PC-3 (cell line): ENCODE results near the gene ZNF708. TPM values are rescaled to one million over a fixed set of nuclear protein-coding genes. Genes with fewer than 3 reads are reported as not detected.

ENCODE experiments used
- ATAC-seq: fragments of 200-7000 bp; cut with Tn5 transposase; 2 replicates; pipeline ENCODE4 v1.9.1; 2020; ENCODE audit warnings: mild to moderate bottlenecking, moderate library complexity
- BruUV-seq: library from RNA; stranded (reverse); fragments of 400-500 nt; replicated peaks from 2 replicates; lab custom pipeline; 2021; lab: Mats Ljungman, UMichigan
- CTCF ChIA-PET: fragments of 300-600 bp; sonication (Branson Sonifier 250); formaldehyde crosslinking; loops from one replicate; lab custom pipeline; 2022; ENCODE audit warnings: antibody characterized with exemption; lab: Charles Lee
- POLR2A ChIA-PET: fragments of 300-600 bp; sonication (Branson Sonifier 250); formaldehyde crosslinking; loops from one replicate; lab custom pipeline; 2022; ENCODE audit warnings: antibody characterized with exemption; ENCODE audit not compliant: unreplicated experiment; lab: Charles Lee
- DNase-seq: peaks from one replicate; pipeline ENCODE4 v3.0.0-alpha.2; 2015
- H2AFZ ChIP-seq: fragments of 300-600 bp; sonication (generic); 2 replicates; pipeline ENCODE4 v1.6.0; 2016; ENCODE audit warnings: antibody characterized with exemption, low read length
- H3F3A ChIP-seq: fragments of 300-600 bp; sonication (generic); one replicate; pipeline ENCODE4 v1.6.0; 2017; ENCODE audit warnings: antibody characterized with exemption, low read length, control low read depth, mild to moderate bottlenecking; ENCODE audit not compliant: unreplicated experiment
- H3K27ac ChIP-seq: fragments of 300-600 bp; sonication (generic); 2 replicates; pipeline ENCODE4 v1.5.1; 2016; ENCODE audit warnings: mild to moderate bottlenecking, low read length
- H3K27me3 ChIP-seq: fragments of 300-600 bp; sonication (generic); 2 replicates; pipeline ENCODE4 v1.6.1; 2016; ENCODE audit warnings: low read length, mixed read lengths
- H3K36me3 ChIP-seq: fragments of 300-600 bp; sonication (generic); 2 replicates; pipeline ENCODE4 v1.6.1; 2016; ENCODE audit warnings: low read depth, mixed run types, low read length, mixed read lengths
- H3K4me1 ChIP-seq: fragments of 300-600 bp; sonication (generic); 2 replicates; pipeline ENCODE4 v1.5.1; 2016; ENCODE audit warnings: low read length; ENCODE audit not compliant: insufficient read depth
- H3K4me2 ChIP-seq: fragments of 300-600 bp; sonication (generic); 2 replicates; pipeline ENCODE4 v1.6.0; 2016; ENCODE audit warnings: low read length
- H3K4me3 ChIP-seq: fragments of 300-600 bp; sonication (generic); 2 replicates; pipeline ENCODE4 v1.5.1; 2016; ENCODE audit warnings: mild to moderate bottlenecking, low read length, mixed read lengths
- H3K79me2 ChIP-seq: fragments of 300-600 bp; sonication (generic); 2 replicates; pipeline ENCODE4 v1.6.1; 2017; ENCODE audit warnings: low read length, mixed read lengths
- H3K9ac ChIP-seq: fragments of 300-600 bp; sonication (generic); 2 replicates; pipeline ENCODE4 v1.6.0; 2016; ENCODE audit warnings: mild to moderate bottlenecking, low read length
- H3K9me2 ChIP-seq: fragments of 300-600 bp; sonication (generic); replicated peaks from 2 replicates; pipeline ENCODE4 v1.6.1; 2016; ENCODE audit warnings: mixed run types, low read length, mixed read lengths
- H3K9me3 ChIP-seq: fragments of 300-600 bp; sonication (generic); 2 replicates; pipeline ENCODE4 v1.6.1; 2016; ENCODE audit warnings: low read length, mixed read lengths
- H4K20me1 ChIP-seq: fragments of 300-600 bp; sonication (generic); 2 replicates; pipeline ENCODE4 v1.6.1; 2016; ENCODE audit warnings: low read length, mixed read lengths
- EZH2 ChIP-seq: fragments of 300-600 bp; sonication (generic); IDR thresholded peaks from one replicate; pipeline ENCODE4 v1.6.1; 2017; ENCODE audit warnings: antibody characterized with exemption, mild to moderate bottlenecking, low read length; ENCODE audit not compliant: unreplicated experiment
- EZH2phosphoT487 ChIP-seq: fragments of 300-600 bp; sonication (generic); IDR thresholded peaks from 2 replicates; pipeline ENCODE4 v1.6.1; 2018; ENCODE audit warnings: mild to moderate bottlenecking, antibody characterized with exemption, low read length, borderline replicate concordance
- intact Hi-C: fragments of 100-400 bp; cut with micrococcal nuclease; formaldehyde crosslinking; loops from 2 replicates; pipeline ENCODE4 v1.9.0; 2023
- total RNA-seq: library from RNA; depleted of rRNA; stranded (reverse); fragments of >200 nt; gene quantifications from 2 replicates; pipeline ENCODE4 v1.2.3, GENCODE V29; 2014
- TF ChIP-seq, protein P1 (sequence below): fragments of 300-600 bp; sonication (generic); conservative IDR thresholded peaks from 2 replicates; pipeline ENCODE4 v1.5.1; 2017; ENCODE audit warnings: antibody characterized with exemption, low read depth, mild to moderate bottlenecking, low read length

ZNF708 gene
- total RNA-seq, 1 experiment from 2014 or later: 4.2 TPM

DNA sequence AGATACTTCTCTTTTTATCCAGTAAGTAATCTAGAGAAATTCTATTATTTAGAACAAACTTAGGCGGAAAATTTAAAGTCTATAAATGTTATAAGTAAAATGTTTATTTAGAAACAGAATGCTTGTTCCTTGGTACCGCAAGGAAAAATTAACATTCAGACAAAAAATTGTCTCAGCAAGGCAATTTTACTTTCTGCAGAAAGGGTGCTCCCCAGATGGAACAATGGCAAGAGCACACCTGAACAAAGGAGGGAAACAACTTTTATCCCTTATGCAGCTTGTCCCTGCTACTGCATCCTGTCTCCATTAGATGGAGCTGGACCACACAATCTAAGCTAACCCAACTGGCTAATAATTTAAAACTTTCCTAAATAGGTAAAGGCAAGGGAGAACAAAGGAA lies 6.5 kb upstream of the ZNF708 start:
- DNase-seq: no peak
- Histone ChIP-seq H3K4me1 (no peaks in the 10 kb centered on the region), H3K36me3 (no peaks in the 10 kb centered on the region; the same call in 1 of the 2 replicates), H4K20me1 (no peaks in the 10 kb centered on the region), H3K4me2 (no peak overlapping the region), H3K9me3 (peaks cover 32% of the 10 kb centered on the region), H3K4me3 (no peak overlapping the region), H3K79me2 (no peaks in the 10 kb centered on the region), H3K9ac (no peak overlapping the region), H3K9me2 (no peaks in the 10 kb centered on the region), H3K27ac (no peak overlapping the region), H2AFZ (no peak overlapping the region), H3K27me3 (no peaks in the 10 kb centered on the region), H3F3A (no peaks in the 10 kb centered on the region)
- POLR2A ChIA-PET: no interaction called here
- CTCF ChIA-PET: no interaction called here
- intact Hi-C loops: no loop called here
- TF ChIP-seq, protein P1, sequence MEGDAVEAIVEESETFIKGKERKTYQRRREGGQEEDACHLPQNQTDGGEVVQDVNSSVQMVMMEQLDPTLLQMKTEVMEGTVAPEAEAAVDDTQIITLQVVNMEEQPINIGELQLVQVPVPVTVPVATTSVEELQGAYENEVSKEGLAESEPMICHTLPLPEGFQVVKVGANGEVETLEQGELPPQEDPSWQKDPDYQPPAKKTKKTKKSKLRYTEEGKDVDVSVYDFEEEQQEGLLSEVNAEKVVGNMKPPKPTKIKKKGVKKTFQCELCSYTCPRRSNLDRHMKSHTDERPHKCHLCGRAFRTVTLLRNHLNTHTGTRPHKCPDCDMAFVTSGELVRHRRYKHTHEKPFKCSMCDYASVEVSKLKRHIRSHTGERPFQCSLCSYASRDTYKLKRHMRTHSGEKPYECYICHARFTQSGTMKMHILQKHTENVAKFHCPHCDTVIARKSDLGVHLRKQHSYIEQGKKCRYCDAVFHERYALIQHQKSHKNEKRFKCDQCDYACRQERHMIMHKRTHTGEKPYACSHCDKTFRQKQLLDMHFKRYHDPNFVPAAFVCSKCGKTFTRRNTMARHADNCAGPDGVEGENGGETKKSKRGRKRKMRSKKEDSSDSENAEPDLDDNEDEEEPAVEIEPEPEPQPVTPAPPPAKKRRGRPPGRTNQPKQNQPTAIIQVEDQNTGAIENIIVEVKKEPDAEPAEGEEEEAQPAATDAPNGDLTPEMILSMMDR: no peak
- TF ChIP-seq EZH2phosphoT487 (no peak), EZH2 (no peak)
- no peak for ATAC-seq
- no TSS peak for BruUV-seq

DNA sequence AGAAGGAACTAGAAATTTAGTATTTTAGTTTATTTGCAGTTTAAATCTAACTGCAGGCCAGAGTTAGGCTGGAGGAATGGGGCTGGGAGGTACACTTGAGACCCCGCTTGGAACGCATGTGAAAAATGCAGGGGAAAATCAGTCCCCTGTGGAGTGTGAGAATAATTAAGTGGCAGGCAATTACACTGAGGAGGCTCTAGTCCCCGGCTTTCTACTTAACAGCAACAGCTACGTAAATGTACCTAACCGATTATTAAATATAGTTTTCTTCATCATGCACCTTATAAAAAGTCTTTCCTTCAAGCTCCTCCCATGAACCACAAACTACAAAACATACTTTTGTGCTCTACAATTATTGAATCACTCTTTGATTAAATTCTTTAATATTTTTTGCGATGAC lies 804 bp downstream of the ZNF708 start:
- Histone ChIP-seq H3K4me1 (no peaks in the 10 kb centered on the region), H3K27me3 (no peaks in the 10 kb centered on the region), H4K20me1 (no peaks in the 10 kb centered on the region), H3K36me3 (peaks cover 38% of the 10 kb centered on the region), H3K79me2 (peaks cover 40% of the 10 kb centered on the region), H2AFZ (peak overlapping the region; percentile 95), H3K9ac (peak overlapping the region; percentile 89), H3K4me2 (peak overlapping the region; percentile 81), H3K9me3 (peaks cover 15% of the 10 kb centered on the region), H3K27ac (no peak overlapping the region), H3K9me2 (no peaks in the 10 kb centered on the region), H3K4me3 (peak overlapping the region; percentile 92), H3F3A (no peaks in the 10 kb centered on the region)
- no TSS peak for BruUV-seq
- intact Hi-C loops: loop anchor here (5.0 to 10.0 kb wide), 2 partner anchors 106 to 306 kb away; partner anchors contain the start of gene ZNF430
- DNase-seq (no peak), ATAC-seq (no peak)
- TF ChIP-seq EZH2phosphoT487: no peak
- ChIA-PET CTCF (no interaction called here), POLR2A (interaction anchor here (0.6 to 0.7 kb wide), 2 partner anchors 263 to 1636 kb away, joined by 3 read pairs; no protein-coding TSS in a partner anchor)

DNA sequence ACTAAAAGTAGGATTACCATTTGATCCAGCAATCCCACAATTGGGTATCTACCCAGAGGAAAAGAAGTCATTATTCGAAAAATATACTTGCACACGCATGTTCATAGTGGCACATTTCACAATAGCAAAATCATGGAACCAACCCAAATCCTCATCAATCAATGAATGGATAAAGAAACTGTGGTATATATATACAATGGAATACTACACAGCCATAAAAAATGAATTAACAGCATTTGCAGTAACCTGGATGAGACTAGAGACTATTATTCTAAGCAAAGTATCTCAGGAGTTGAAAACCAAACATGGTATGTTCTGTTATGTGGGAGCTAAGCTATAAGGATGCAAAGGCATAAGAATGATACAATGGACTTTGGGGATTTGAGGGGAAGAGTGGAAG lies 3.0 kb downstream of the ZNF708 start:
- Histone ChIP-seq H3F3A (no peaks in the 10 kb centered on the region), H3K79me2 (peaks cover 56% of the 10 kb centered on the region), H4K20me1 (no peaks in the 10 kb centered on the region), H3K4me3 (no peak overlapping the region), H3K4me1 (no peaks in the 10 kb centered on the region), H3K27me3 (no peaks in the 10 kb centered on the region), H3K27ac (no peak overlapping the region), H3K9ac (no peak overlapping the region), H3K9me2 (no peaks in the 10 kb centered on the region), H3K4me2 (no peak overlapping the region), H2AFZ (no peak overlapping the region), H3K9me3 (peaks cover 24% of the 10 kb centered on the region), H3K36me3 (peaks cover 56% of the 10 kb centered on the region)
- TF ChIP-seq EZH2 (no peak), EZH2phosphoT487 (no peak)
- TF ChIP-seq, protein P1: no peak
- no peak for DNase-seq
- intact Hi-C loops: loop anchor here (5.0 to 10.0 kb wide), 2 partner anchors 109 to 304 kb away; partner anchors contain the start of gene ZNF430
- ATAC-seq: no peak
- POLR2A ChIA-PET: no interaction called here
- no TSS peak for BruUV-seq
- CTCF ChIA-PET: no interaction called here
